Testis (tissue), 3 donors: ENCODE data around the gene ZFC3H1. TPM values are rescaled to one million over a fixed set of nuclear protein-coding genes. Genes with fewer than 3 reads are reported as not detected.

ENCODE experiments used
- DNase-seq: peaks from one replicate; pipeline ENCODE4 v3.0.0-alpha.2; 2019
- H3K27ac ChIP-seq, 2 donors: fragments of 200-600 bp; sonication (generic); one replicate each; pipeline ENCODE4 v1.5.1; 2019
- H3K27me3 ChIP-seq: fragments of 200-600 bp; sonication (generic); one replicate; pipeline ENCODE4 v1.5.1; 2019
- H3K36me3 ChIP-seq: fragments of 200-600 bp; sonication (generic); one replicate; pipeline ENCODE4 v1.5.1; 2017; ENCODE audit warnings: low read depth; ENCODE audit errors: missing control alignments
- H3K4me1 ChIP-seq: fragments of 200-600 bp; sonication (generic); one replicate; pipeline ENCODE4 v1.5.1; 2019
- H3K4me3 ChIP-seq, 2 donors: fragments of 200-600 bp; sonication (generic); one replicate each; pipeline ENCODE4 v1.5.1; 2017 to 2019
- H3K9me3 ChIP-seq: fragments of 200-600 bp; sonication (generic); one replicate; pipeline ENCODE4 v1.5.1; 2017
- CTCF ChIP-seq, 3 experiments: fragments of 450-650 bp in 2 of 3; fragments of 200-600 bp in 1 of 3; sonication (generic) in 1 of 3; IDR thresholded peaks; one replicate each; pipeline ENCODE4 v1.5.1; 2016 to 2019; ENCODE audit warnings: antibody characterized with exemption in 3 of 3, mild to moderate bottlenecking in 2 of 3, moderate library complexity in 1 of 3
- POLR2A ChIP-seq: fragments of 450-650 bp; IDR thresholded peaks from one replicate; pipeline ENCODE4 v1.6.1; 2017; ENCODE audit warnings: antibody characterized with exemption, mild to moderate bottlenecking, moderate library complexity
- WGBS, 2 donors: methylation state at CpG; one replicate each; pipeline ENCODE4 v1.1.5; 2018; 5-methylcytosine and 5-hydroxymethylcytosine counted together
- intact Hi-C: fragments of 100-400 bp; cut with DNase I; formaldehyde crosslinking; loops from one replicate; pipeline ENCODE4 v1.15.1; 2023; ENCODE audit warnings: low total_unique reads
- polyA plus RNA-seq: library from polyadenylated mRNA; stranded (reverse); fragments of 350-450 nt; fragmentation: Illumina TruSeq; extraction: RNeasy Lipid Tissue Mini Kit (QIAGEN cat#74804); gene quantifications from one replicate; pipeline ENCODE4 v1.2.3, GENCODE V29; 2014; ENCODE audit warnings: low read depth, low replicate concordance; ENCODE audit not compliant: insufficient read depth
- small RNA-seq, 2 donors: library from RNA; depleted of rRNA; stranded (forward); fragments of <200 nt; gene quantifications; one replicate each; pipeline ENCODE3, GENCODE V24; 2016
- total RNA-seq, 2 donors: library from RNA; depleted of rRNA; stranded (reverse); fragments of >200 nt; gene quantifications; one replicate each; pipeline ENCODE4 v1.2.3, GENCODE V29; 2016

ZFC3H1 gene
- total and polyA plus RNA-seq, 3 donors from 2014 or later = 24.1 to 144 (median 83.7) TPM

- H3K27me3 ChIP-seq = no peaks in the 10 kb centered on the region
- no peaks in the 10 kb centered on the region for H3K36me3 ChIP-seq
- intact Hi-C loops = no loop called here
- WGBS, 2 donors = 79% methylated on average over 2 of the region's 2 CpGs
- no peaks in the 10 kb centered on the region for H3K4me1 ChIP-seq
- no peaks in the 10 kb centered on the region for H3K9me3 ChIP-seq
- DNase-seq = no peak
- no peak overlapping the region for H3K27ac ChIP-seq
- TF ChIP-seq POLR2A = no peak
- H3K4me3 ChIP-seq = no peak overlapping the region
These were observed 97.0 kb downstream of the ZFC3H1 start for GRCh38 chr12:71566655-71567054.

GRCh38 chr12:71565535-71565934 is 98.1 kb downstream of the ZFC3H1 start:
- Histone ChIP-seq H3K4me1 (no peaks in the 10 kb centered on the region), H3K27me3 (no peaks in the 10 kb centered on the region), H3K4me3 (no peak overlapping the region), H3K9me3 (no peaks in the 10 kb centered on the region), H3K36me3 (no peaks in the 10 kb centered on the region), H3K27ac (no peak overlapping the region)
- no peak for DNase-seq
- WGBS, 2 donors = 61 to 69% methylated on average over 1 of the region's 1 CpG
- no peak for TF ChIP-seq POLR2A
- no peak for TF ChIP-seq CTCF (IDR thresholded peaks at IDR 0.05)
- intact Hi-C loops = no loop called here

- Histone ChIP-seq H3K9me3 (no peaks in the 10 kb centered on the region), H3K27me3 (no peaks in the 10 kb centered on the region), H3K4me3 (no peak overlapping the region), H3K4me1 (peaks cover 5% of the 10 kb centered on the region), H3K36me3 (no peaks in the 10 kb centered on the region), H3K27ac (no peak overlapping the region)
- WGBS, 2 donors = 71 to 76% methylated on average over 11 of the region's 11 CpGs
- no peak for DNase-seq
- no peak for TF ChIP-seq CTCF (IDR thresholded peaks at IDR 0.05)
- TF ChIP-seq POLR2A = no peak
- intact Hi-C loops = no loop called here
These were observed 100.7 kb downstream of the ZFC3H1 start for GRCh38 chr12:71562676-71563595.

Small RNA genes lying within 50 kb of the gene (small RNA-seq; reads per million reads assigned to genes)
- gene RF00560 = 0 reads per million in 2 donors

Other genes with a start within 250 kb of the ZFC3H1 start
- under 1 TPM; 0.31 to 0.39 TPM for gene LGR5, start 224.1 kb downstream of the ZFC3H1 start, total RNA-seq
- 0.25 TPM for gene LGR5, start 224.1 kb downstream of the ZFC3H1 start, polyA plus RNA-seq
- gene THAP2, start 453 bp upstream of the ZFC3H1 start, total RNA-seq = 10 to 100 TPM in 1 of 2 donors, 1 to 10 TPM in 1; 7.7 to 13.4 TPM
- gene THAP2, start 453 bp upstream of the ZFC3H1 start, polyA plus RNA-seq = 25.8 TPM
- 10 to 100 TPM; 11.5 to 14.9 TPM for gene TMEM19, start 22.2 kb upstream of the ZFC3H1 start, total RNA-seq
- 16.0 TPM for gene TMEM19, start 22.2 kb upstream of the ZFC3H1 start, polyA plus RNA-seq
- 10 to 100 TPM; 13.3 to 27.1 TPM for gene RAB21, start 91.0 kb upstream of the ZFC3H1 start, total RNA-seq
- 56.9 TPM for gene RAB21, start 91.0 kb upstream of the ZFC3H1 start, polyA plus RNA-seq
- 10 to 100 TPM; 42.3 to 44.0 TPM for gene TBC1D15, start 175.9 kb upstream of the ZFC3H1 start, total RNA-seq
- gene TBC1D15, start 175.9 kb upstream of the ZFC3H1 start, polyA plus RNA-seq = 52.9 TPM